Stimulated activated memory B cell treated with anti-CD40 and anti-IgM and Interleukin-4, amounts not matched to agents 10 μg/mL and 1 μg/mL and 100 μg/mL, for 72 hours (primary cell): ENCODE data around the gene CEP135.
A peak's percentile ranks its signal among the peaks of the same experiment; 100 is the strongest.

Experiments
- ATAC-seq: fragments of 150-1000 bp; cut with Tn5 transposase; 2 replicates; pipeline ENCODE4 v1.10.0; 2021
- H3K27ac Mint-ChIP-seq: one replicate; pipeline ENCODE4 v1.8.0; 2022; ENCODE audit warnings: mild to moderate bottlenecking, mixed read lengths
- H3K27me3 Mint-ChIP-seq: one replicate; pipeline ENCODE4 v1.8.0; 2022; ENCODE audit warnings: mixed read lengths
- H3K36me3 Mint-ChIP-seq: one replicate; pipeline ENCODE4 v1.8.0; 2022; ENCODE audit warnings: mixed read lengths
- H3K4me1 Mint-ChIP-seq: one replicate; pipeline ENCODE4 v1.8.0; 2022; ENCODE audit warnings: mixed read lengths
- H3K4me3 Mint-ChIP-seq: one replicate; pipeline ENCODE4 v1.8.0; 2022; ENCODE audit warnings: mild to moderate bottlenecking, moderate library complexity, mixed read lengths
- H3K9me3 Mint-ChIP-seq: one replicate; pipeline ENCODE4 v1.8.0; 2022; ENCODE audit warnings: mixed read lengths

Gene CEP135

GRCh38 chr4:55948726-55949481, at the start of gene CEP135:
Gene CEP135 (plus strand): TSS chr4:55948945. CDS start chr4:55952131, 3,186 bp downstream.
- Mint-ChIP-seq H3K4me3 (peak within 1 kb of the TSS; percentile 90), H3K9me3 (no peaks in the 10 kb centered on the region), H3K27ac (peak within 1 kb of the TSS; percentile 98), H3K36me3 (peaks cover 18% of the 10 kb centered on the region), H3K27me3 (no peaks in the 10 kb centered on the region), H3K4me1 (peaks cover 42% of the 10 kb centered on the region)
- peak; percentile 92 for ATAC-seq

GRCh38 chr4:55902677-55903076, 46.1 kb upstream of the CEP135 start:
- no peak for ATAC-seq
- peaks cover 37% of the 10 kb centered on the region for H3K36me3 Mint-ChIP-seq
- H3K27ac Mint-ChIP-seq: no peak overlapping the region
- peaks cover 11% of the 10 kb centered on the region for H3K4me1 Mint-ChIP-seq
- no peaks in the 10 kb centered on the region for H3K27me3 Mint-ChIP-seq
- no peak overlapping the region for H3K4me3 Mint-ChIP-seq
- no peaks in the 10 kb centered on the region for H3K9me3 Mint-ChIP-seq

- no peak for ATAC-seq
- Mint-ChIP-seq H3K27ac (no peak overlapping the region), H3K4me1 (peaks cover 11% of the 10 kb centered on the region), H3K9me3 (no peaks in the 10 kb centered on the region), H3K27me3 (no peaks in the 10 kb centered on the region), H3K4me3 (no peak overlapping the region), H3K36me3 (peaks cover 37% of the 10 kb centered on the region)
These were observed 45.2 kb upstream of the CEP135 start for GRCh38 chr4:55903577-55903976.

GRCh38 chr4:55904576-55904975, 44.2 kb upstream of the CEP135 start:
- Mint-ChIP-seq H3K4me1 (peaks cover 11% of the 10 kb centered on the region), H3K4me3 (no peak overlapping the region), H3K27ac (no peak overlapping the region), H3K27me3 (no peaks in the 10 kb centered on the region), H3K9me3 (no peaks in the 10 kb centered on the region), H3K36me3 (peaks cover 43% of the 10 kb centered on the region)
- no peak for ATAC-seq

GRCh38 chr4:55906323-55906722, 42.4 kb upstream of the CEP135 start:
- Mint-ChIP-seq H3K9me3 (no peaks in the 10 kb centered on the region), H3K36me3 (peaks cover 43% of the 10 kb centered on the region), H3K4me1 (peaks cover 11% of the 10 kb centered on the region), H3K27ac (no peak overlapping the region), H3K4me3 (no peak overlapping the region), H3K27me3 (no peaks in the 10 kb centered on the region)
- no peak for ATAC-seq

- Mint-ChIP-seq H3K9me3 (no peaks in the 10 kb centered on the region), H3K27ac (no peak overlapping the region), H3K27me3 (no peaks in the 10 kb centered on the region), H3K4me1 (peaks cover 11% of the 10 kb centered on the region), H3K4me3 (no peak overlapping the region), H3K36me3 (peaks cover 43% of the 10 kb centered on the region)
- ATAC-seq: no peak
These were observed 41.8 kb upstream of the CEP135 start for GRCh38 chr4:55906989-55907388.

GRCh38 chr4:55907469-55907868, 41.3 kb upstream of the CEP135 start:
- Mint-ChIP-seq H3K4me1 (peaks cover 11% of the 10 kb centered on the region), H3K9me3 (no peaks in the 10 kb centered on the region), H3K36me3 (peaks cover 38% of the 10 kb centered on the region), H3K4me3 (no peak overlapping the region), H3K27ac (no peak overlapping the region), H3K27me3 (no peaks in the 10 kb centered on the region)
- ATAC-seq: no peak

- ATAC-seq: no peak
- H3K27ac Mint-ChIP-seq: no peak overlapping the region
- no peaks in the 10 kb centered on the region for H3K9me3 Mint-ChIP-seq
- no peaks in the 10 kb centered on the region for H3K27me3 Mint-ChIP-seq
- H3K36me3 Mint-ChIP-seq: peaks cover 23% of the 10 kb centered on the region
- H3K4me3 Mint-ChIP-seq: no peak overlapping the region
- H3K4me1 Mint-ChIP-seq: peaks cover 11% of the 10 kb centered on the region
These were observed 38.6 kb upstream of the CEP135 start for GRCh38 chr4:55910140-55910539.

GRCh38 chr4:55912249-55912648, 36.5 kb upstream of the CEP135 start:
- H3K4me3 Mint-ChIP-seq: no peak overlapping the region
- H3K27me3 Mint-ChIP-seq: no peaks in the 10 kb centered on the region
- H3K9me3 Mint-ChIP-seq: no peaks in the 10 kb centered on the region
- peaks cover 6% of the 10 kb centered on the region for H3K36me3 Mint-ChIP-seq
- H3K4me1 Mint-ChIP-seq: peaks cover 2% of the 10 kb centered on the region
- ATAC-seq: no peak
- H3K27ac Mint-ChIP-seq: no peak overlapping the region

GRCh38 chr4:55920571-55920970, 28.2 kb upstream of the CEP135 start:
- Mint-ChIP-seq H3K27me3 (no peaks in the 10 kb centered on the region), H3K4me3 (no peak overlapping the region), H3K9me3 (no peaks in the 10 kb centered on the region), H3K27ac (no peak overlapping the region), H3K36me3 (no peaks in the 10 kb centered on the region), H3K4me1 (no peaks in the 10 kb centered on the region)
- ATAC-seq: no peak

- H3K27me3 Mint-ChIP-seq: no peaks in the 10 kb centered on the region
- no peaks in the 10 kb centered on the region for H3K36me3 Mint-ChIP-seq
- no peak for ATAC-seq
- H3K9me3 Mint-ChIP-seq: no peaks in the 10 kb centered on the region
- peaks cover 1% of the 10 kb centered on the region for H3K4me1 Mint-ChIP-seq
- no peak overlapping the region for H3K27ac Mint-ChIP-seq
- H3K4me3 Mint-ChIP-seq: no peak overlapping the region
These were observed 27.7 kb upstream of the CEP135 start for GRCh38 chr4:55921093-55921492.

- Mint-ChIP-seq H3K27me3 (no peaks in the 10 kb centered on the region), H3K27ac (no peak overlapping the region), H3K36me3 (no peaks in the 10 kb centered on the region), H3K9me3 (no peaks in the 10 kb centered on the region), H3K4me3 (no peak overlapping the region), H3K4me1 (peaks cover 4% of the 10 kb centered on the region)
- no peak for ATAC-seq
These were observed 23.5 kb upstream of the CEP135 start for GRCh38 chr4:55925241-55925640.

- no peak for ATAC-seq
- Mint-ChIP-seq H3K4me1 (peaks cover 4% of the 10 kb centered on the region), H3K9me3 (no peaks in the 10 kb centered on the region), H3K4me3 (no peak overlapping the region), H3K27ac (no peak overlapping the region), H3K36me3 (no peaks in the 10 kb centered on the region), H3K27me3 (no peaks in the 10 kb centered on the region)
These were observed 22.1 kb upstream of the CEP135 start for GRCh38 chr4:55926610-55927009.

GRCh38 chr4:55927803-55928437, 20.8 kb upstream of the CEP135 start:
- no peak for ATAC-seq
- no peak overlapping the region for H3K4me3 Mint-ChIP-seq
- peaks cover 4% of the 10 kb centered on the region for H3K4me1 Mint-ChIP-seq
- H3K9me3 Mint-ChIP-seq: no peaks in the 10 kb centered on the region
- no peaks in the 10 kb centered on the region for H3K27me3 Mint-ChIP-seq
- H3K27ac Mint-ChIP-seq: no peak overlapping the region
- no peaks in the 10 kb centered on the region for H3K36me3 Mint-ChIP-seq

GRCh38 chr4:55928846-55929245, 19.9 kb upstream of the CEP135 start:
- H3K36me3 Mint-ChIP-seq: no peaks in the 10 kb centered on the region
- H3K4me1 Mint-ChIP-seq: peaks cover 4% of the 10 kb centered on the region
- no peak overlapping the region for H3K4me3 Mint-ChIP-seq
- H3K27me3 Mint-ChIP-seq: no peaks in the 10 kb centered on the region
- ATAC-seq: no peak
- no peaks in the 10 kb centered on the region for H3K9me3 Mint-ChIP-seq
- H3K27ac Mint-ChIP-seq: no peak overlapping the region

GRCh38 chr4:55931043-55931442, 17.7 kb upstream of the CEP135 start:
- Mint-ChIP-seq H3K36me3 (no peaks in the 10 kb centered on the region), H3K4me3 (no peak overlapping the region), H3K27me3 (no peaks in the 10 kb centered on the region), H3K9me3 (no peaks in the 10 kb centered on the region), H3K4me1 (peaks cover 4% of the 10 kb centered on the region), H3K27ac (no peak overlapping the region)
- ATAC-seq: no peak
